ENCODE results near the gene CCDC74A.
"Not testable (repeated sequence)": the region's sequence is repeated elsewhere in the genome, so short reads cannot be mapped to it uniquely, and the experiment has no call there.

Gene CCDC74A

DNA sequence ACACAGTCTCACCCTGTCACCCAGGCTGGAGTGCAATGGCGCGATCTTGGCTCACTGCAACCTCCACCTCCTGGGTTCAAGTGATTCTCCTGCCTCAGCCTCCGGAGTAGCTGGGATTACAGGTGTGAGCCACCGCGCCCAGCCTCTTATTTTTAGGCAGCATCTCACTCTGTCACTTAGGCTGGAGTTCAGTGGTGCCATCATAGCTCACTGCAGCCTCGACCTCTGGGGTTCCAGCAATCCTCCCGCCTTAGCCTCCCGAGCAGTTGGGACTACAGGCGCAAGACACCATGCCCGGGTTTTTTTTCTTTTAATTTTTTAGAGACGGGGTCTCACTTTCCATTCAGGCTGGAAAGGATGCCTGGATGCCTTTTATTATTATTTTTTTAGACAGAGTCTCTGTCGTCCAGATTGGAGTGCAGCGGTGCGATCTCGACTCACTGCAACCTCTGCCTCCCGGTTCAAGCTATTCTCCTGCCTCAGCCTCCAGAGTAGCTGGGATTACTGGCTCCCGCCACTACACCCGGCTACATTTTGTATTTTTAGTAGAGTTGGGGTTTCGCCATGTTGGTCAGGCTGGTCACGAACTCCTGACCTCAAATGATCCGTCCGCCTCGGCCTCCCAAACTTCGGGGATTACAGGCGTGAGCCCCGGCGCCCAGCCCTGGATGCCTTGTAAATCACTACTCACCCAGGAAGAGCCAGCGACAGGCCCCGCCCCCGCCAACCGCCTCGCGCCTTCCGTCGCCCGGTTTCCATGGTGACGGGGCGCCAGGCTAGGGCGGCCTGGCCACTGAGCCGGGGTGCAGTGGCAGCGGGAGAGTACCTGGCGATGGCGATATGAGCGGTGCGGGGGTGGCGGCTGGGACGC is at the start of gene CCDC74A:
CCDC74A (plus strand) TSS at position 758 of the 871 bp plus-strand sequence; CDS start at position 841, 83 bp downstream.
- DNase-seq: peak; percentile 83

DNA sequence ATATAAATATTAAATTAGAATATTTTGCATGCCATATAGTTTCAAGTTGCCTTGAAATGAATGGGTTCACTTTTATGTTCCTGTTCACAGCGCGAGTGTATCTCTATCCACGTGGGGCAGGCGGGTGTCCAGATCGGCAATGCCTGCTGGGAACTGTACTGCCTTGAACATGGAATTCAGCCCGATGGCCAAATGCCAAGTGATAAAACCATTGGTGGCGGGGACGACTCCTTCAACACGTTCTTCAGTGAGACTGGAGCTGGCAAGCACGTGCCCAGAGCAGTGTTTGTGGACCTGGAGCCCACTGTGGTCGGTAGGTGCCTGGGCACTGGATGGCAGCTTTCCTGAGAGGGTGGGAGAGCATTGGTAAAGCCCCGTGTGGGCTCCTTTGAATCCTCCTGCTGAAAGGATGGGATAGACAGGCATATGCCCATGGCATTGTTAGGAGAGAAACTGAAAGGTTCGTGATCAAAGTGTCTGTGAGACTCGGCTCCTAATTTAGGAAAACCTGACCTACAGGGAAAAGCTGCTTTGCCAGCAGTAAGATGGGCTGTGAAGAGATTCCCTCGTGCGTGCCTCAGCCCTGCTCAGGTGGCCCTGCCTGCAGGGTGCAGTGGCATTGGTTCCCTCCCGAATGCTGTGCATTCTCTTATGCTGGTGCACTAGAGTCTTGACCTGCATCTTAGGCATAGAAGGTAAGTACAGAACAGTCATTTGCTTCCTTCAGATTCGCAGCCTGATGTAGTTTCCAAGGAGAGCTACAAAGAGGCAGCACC is 49.4 kb upstream of the CCDC74A start:
- DNase-seq: not testable (repeated sequence)

DNA sequence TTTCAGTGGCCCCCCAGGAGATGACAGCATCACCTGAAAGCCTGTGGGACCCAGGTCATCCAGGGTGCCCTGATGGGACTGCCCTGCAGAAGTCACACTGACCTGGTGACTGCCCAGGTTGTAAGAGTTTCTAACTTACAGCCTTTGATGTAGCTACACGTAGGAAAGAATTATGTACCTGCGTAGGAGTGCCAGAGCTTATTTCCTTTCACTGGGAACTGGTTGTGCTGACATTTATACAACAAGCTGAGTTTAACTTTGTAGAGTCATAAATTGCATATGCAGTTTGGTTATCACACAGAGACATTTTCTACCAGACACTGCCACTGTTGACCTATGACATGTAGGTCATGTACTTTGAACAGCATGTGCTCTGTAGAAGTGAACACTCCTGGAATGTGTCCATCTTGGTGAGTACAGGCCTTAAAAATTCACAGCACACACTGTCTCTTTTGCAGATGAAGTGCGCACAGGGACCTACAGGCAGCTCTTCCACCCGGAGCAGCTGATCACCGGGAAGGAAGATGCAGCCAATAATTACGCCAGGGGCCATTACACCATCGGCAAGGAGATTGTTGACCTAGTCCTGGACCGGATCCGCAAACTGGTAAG is 48.7 kb upstream of the CCDC74A start:
- DNase-seq: not testable (repeated sequence)

DNA sequence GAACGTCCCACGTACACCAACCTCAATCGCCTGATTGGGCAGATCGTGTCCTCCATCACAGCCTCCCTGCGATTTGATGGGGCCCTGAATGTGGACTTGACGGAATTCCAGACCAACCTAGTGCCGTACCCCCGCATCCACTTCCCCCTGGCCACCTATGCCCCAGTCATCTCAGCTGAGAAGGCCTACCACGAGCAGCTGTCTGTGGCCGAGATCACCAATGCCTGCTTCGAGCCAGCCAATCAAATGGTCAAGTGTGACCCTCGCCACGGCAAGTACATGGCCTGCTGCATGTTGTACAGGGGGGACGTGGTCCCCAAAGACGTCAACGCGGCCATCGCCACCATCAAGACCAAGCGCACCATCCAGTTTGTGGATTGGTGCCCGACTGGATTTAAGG is 47.3 kb upstream of the CCDC74A start:
- DNase-seq: not testable (repeated sequence)

DNA sequence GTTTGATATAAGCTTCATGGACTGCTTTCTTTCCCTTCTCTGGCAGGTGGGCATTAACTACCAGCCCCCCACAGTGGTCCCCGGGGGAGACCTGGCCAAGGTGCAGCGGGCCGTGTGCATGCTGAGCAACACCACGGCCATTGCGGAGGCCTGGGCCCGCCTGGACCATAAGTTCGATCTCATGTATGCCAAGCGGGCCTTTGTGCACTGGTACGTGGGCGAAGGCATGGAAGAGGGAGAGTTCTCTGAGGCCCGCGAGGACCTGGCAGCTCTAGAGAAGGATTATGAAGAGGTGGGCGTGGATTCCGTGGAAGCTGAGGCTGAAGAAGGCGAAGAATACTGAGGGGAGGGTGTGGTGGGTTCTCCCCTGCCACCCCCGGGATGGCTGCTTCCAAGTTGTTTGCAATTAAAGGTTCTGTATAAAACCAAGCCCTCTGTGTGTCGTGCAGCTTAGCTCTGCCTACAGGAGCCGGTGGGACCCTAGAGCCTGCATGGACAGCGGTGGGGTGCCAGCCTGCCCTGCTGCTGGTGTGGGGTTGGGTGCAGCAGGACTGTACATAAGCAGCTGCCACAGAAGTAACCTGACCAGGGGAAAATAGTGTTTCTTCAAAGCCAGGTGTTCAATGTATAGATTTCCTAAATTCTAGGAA is 45.1 kb upstream of the CCDC74A start:
- not testable (repeated sequence) for DNase-seq

DNA sequence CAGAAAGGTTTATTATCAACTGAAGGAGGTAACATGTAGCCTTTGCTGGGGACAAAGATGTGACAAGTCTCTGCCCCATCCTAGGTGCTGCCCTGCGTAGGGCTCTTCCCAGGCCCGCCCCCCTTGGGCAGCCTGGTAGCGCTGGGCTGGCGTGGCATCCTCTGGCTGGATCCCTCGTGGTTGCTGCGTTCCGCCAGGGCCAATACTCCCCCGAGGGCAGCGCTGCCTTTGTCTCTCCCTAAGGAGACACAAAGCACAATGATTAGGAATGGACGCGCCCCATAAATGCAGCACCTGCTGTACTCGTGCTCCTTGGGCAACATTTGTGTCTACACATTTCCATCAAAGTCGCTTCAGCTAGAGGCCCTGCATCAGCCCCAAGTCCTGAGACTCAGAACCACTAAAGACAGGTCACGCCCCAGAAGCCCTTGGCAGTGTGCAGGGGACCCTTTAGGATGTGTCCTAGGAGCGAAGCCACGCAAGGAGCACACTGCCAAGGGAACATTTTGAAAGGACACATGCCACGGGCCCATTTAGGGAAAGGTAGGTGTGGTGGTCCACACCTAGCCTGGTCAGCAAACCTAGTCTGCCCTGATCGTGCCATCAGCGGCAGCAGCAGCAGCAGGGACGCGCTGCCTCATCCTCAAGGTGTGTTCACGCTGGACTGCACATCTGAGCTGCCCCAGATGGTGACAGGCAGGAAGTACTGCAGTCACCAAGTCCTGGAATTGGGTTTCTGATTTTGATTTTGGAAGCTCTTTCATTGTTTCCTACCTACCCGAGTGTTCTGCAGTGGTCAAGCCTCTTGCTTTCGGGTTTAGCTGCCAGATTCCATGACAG is 43.5 kb upstream of the CCDC74A start:
- DNase-seq: not testable (repeated sequence)

DNA sequence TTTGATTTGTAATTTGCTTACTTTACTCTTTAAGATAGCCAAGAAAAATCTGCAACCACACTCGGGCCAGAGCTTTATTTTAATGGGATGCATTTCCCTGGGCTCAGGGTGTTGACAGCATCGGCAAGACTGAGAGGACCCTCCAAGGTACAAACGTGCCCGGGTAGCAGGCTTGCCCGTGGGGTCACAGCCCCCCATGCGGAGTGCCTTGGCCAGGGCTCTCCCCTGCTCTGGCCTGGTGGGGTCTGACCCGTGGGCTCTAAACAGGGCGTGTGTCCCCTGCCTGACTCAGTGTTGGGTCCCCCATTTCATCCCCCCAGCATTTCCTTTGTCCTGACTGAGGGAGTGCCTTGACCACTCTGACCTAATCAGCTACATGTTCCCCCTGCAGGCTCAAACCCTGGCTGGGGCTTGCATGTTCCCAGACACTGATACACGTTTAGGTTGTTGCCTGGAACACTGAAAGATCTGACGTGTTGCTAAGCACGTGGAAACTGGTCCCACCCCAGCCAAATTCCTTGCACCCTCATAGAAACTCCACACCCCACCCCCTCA is 42.7 kb upstream of the CCDC74A start:
- DNase-seq: not testable (repeated sequence)

DNA sequence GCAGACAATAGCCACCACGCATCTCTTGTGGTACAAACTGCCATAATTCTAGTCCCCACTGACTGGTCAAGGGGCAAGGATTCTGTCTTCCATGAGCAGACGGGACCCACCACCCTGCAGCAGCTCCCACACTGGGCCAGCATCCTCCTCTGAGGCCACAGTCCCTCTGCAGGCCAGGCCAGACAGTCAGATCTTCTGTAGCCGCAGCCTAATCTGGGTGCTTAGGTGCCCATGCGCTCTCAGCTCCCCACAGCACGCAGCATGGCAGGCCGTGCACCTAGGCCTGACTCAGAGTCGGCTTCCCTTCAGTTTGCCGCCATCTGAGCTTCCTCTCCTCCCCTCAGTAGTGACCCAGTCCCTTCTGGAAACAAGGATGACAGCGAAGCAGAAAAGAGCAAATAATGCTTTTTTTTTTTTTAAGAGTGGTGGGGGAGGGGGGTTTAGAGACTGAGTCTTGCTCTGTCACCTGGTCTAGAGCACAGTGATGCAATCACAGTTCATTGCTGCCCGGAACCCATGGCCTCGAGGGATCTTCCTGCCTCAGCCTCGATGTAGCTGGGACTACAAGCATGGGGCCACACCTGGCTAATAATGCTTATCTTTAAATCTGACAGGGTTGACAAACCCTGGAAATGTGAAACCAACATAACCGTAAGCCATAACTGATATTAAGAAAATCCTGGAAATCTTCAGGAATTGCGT is 41.3 kb upstream of the CCDC74A start:
- not testable (repeated sequence) for DNase-seq

DNA sequence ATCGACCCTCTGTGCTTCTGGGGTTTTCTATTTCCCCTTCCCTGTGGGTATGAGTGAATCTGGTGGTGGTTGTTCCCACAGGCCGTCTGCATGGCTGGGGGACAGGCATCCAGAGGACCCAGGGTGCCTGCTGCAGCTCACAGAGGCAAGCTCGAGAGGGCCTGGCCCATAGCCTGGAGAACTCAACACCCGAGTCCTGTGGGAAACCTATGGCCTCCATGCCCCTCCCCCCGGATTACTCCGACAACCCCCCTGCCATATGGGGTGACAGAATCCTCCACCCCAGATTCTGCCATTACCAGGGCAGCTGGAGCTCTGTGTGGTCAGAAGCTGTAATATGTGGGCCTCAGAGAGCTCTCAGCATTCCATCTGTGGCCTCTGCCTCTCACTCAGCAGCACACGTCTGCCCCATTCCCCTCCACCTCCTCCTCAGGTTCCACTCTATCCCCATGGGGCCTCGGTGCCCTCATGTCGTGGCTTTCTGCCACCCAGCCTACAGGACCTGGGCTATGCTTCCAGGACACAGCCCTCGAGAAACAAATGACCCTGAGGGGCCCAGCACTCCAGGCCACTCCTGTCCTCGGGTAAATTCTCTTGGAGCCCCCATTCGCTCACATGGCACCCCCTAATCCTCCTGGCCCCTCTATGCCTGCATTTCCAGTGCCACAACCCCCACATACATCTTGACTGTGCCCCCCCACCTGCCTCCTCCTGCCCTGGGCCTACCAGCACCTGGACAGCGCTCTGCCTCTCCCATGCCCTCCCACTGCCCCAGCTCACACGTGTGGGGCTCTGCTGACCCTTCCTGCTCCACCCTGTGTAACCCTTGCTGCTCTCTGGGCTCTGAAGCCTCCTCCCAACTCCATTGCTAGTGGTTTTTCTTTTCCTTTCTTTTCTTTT is 39.1 kb upstream of the CCDC74A start:
- no peak for DNase-seq

DNA sequence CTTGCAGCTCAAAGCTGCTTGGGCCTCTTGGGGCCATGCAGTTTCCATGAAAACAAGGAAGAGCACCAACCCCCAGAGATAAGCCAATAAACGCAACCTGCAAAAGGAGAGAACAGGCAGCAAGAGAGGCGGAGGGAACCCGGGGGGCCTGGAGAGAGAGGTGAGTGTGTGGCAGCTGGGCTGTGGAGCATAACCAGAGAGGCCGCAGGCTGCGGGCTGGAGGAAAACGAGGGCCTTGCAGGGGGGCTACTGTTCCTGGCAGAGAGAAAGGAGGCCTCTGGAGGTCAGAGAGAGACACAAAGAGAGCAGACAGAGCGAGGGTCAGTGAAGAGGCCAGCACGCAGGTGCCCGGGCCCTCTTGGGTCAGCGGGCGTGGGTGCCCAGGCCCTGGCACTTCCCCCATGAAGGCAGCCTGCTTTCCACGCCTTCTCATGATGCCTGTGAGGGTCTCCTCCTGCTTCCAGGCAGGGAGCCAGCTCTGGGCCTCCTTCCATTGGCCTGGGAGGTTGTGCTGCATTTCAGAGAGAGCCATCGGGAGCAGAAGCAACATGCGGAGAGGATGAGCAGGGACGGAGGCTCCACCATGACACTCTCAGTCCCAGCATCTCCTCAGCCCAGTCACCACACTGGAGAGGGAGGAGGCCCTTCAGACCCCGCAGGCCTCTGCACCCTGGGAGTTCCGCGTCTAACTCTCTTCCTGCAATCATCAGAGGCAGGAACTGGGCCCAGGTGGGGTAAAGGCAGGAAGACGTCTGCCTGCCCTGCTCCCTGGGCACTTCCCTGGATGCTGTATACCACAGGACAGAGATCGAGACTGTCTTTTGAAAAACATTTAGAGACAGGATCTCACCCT is 36.8 kb upstream of the CCDC74A start:
- DNase-seq: peak; percentile 28

DNA sequence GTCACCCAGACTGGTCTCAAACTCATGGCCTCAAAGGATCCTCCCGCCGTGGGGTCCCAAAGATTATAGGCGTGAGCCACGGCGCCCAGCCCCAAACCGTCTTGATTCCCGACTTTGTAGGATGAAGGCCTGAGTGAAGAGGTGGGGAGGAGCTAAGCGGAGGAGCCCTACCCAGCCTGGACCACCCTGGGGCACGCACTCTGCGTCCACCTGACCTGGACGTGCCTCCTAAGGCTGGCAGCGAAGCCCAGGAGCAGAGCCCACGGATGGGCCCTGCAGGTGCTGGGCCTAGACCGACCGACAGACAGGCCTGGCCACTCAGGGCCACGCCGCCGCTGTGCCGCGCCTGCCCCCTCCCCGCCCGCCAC is 36.2 kb upstream of the CCDC74A start:
- not testable (repeated sequence) for DNase-seq

DNA sequence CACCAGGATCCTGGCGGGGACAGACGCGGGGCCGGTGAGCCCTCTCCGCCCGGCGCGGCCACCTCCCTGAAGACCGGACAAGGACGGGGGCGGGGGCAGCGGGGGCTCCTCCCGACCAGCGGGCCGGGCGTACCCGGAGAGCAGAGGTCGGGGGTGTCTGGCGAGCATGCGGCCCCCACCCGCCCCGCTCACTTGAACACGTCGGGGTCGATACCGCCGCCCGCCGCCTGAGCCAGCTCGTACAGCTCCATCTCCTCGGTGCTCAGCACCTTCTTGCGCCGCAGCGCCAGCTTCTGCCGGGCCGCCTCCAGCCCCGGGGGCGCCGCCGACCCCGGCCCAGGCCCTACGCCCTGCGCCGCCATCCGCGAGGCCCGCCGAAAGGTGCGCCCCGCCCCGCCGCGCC is 35.7 kb upstream of the CCDC74A start, which contains the start of gene MZT2A:
MZT2A (minus strand) TSS at position 383 of the 403 bp plus-strand sequence; CDS start at position 362, 21 bp downstream.
- not testable (repeated sequence) for DNase-seq

DNA sequence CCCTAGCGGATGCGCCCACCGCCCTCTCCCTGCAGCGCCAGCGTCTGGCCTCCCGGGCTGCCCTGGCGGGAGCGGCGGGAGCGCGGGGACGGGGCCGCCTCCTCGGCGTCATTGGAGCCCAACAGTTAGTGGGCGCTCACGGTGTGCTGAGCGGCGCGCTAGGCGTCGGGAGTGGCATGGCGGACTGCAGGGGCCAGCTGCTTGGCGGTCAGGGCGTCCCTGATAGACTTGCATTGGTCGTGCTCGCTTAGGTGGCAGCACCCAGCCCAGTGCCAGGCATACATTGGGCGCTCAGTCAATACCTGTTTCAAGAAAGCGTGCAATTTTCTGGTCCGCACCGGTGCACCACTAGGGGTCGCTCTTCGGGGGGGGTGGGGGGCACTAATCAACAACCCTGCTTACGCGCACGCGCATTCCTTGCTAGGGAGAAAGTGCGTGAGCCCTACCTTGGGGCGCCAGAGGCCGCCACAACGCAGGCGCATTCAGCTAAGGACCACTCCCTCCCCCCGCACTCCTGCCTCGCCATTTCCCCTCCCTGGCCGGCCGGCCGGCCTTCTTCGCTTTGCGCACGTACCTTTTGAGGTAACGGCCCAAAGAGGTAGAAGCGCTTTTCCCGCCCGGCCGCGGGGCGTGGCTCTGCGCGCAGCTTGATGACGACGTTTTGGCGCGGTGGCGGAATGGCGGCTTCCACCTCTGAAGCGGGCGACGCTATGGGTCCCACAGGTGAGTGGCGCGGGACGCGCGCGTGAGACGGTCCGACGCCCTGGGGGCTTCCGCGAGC is 35.1 kb upstream of the CCDC74A start:
- peak; percentile 94 for DNase-seq

DNA sequence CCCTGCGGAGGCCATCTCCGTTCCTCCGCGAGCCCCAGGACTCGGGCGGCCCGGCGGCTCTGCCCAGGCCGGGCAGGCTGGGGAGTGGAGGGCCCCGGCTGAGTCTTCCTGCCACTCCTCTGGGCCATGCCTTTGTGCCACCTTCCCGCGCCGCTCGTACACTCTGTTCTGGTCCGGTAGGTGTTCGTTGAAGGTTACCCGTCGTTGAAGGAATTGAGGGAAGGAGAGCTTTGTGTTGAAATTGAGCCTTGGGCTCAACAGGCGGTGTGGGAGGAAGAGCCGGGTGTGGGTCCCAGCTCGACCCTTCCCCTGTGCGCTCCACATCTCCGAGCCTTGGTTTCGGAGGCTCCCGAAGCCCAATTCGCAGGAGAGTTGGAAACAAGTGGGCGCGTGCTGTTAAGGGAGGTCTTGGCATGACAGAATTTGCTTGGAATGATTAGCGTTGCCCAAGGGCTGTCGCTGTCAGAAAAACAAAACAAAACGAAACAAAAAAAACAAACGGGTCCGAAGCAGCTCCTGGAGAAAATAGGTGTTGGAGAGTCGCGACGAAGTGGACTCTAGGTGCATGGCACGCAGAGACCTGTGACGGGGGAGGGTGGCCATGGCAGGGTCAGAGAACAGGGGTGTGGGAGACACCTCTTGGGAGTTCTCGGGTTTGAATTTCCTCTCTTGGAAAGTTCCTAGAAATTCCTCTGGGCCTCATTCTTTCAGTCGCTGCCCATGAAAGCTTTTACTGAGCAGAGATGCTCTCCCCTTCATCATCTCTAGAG is 34.3 kb upstream of the CCDC74A start:
- DNase-seq: no peak

DNA sequence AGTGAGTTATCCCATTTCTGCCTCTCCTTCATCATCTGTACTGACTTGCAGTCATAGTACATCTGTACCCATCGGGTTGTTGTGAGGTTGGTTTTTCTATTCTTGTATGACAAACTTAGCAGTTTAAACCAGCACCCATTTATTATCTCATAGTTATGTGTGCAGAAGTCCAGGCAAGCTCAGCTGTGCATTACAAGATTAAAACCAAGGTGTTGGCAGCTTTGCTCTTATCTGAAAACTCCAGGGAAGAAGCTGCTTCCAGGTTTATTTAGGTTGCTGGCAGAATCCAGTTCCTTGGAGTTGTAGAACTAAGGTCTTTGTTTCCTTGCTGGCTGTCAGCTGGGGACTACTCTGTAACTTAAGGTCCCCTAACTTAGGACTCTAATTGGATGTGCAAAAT is 32.2 kb upstream of the CCDC74A start:
- not testable (repeated sequence) for DNase-seq

DNA sequence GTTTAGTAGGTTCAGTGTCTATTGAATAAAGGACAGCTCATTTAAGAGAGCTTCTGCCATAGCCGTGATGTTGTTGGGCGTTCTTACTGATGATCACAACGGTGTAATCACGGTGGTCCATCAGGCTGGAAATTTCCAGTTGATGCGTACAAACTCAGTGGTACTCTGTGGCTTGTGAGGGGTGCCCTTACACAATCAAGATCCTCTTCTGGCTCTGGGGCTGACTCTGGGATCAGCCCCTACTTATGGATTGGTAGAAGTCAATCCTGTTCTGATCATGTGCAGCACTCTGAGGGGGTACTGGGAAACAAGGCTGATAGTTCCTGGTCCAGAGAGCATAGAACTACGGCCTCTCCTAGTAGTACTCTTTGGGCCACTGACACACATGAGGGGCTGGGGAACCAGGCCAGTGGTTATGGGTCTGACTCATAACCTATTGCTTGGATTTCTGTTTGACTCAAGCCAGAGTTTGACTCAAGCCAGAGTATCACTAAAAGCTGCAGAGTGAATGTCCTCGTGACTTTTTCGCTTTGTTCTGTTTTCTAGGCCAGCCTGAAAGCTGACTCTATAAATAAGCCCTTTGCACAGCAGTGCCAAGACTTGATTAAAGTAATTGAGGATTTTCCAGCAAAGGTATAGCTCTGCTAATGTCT is 29.2 kb upstream of the CCDC74A start:
- not testable (repeated sequence) for DNase-seq

Measured in CD4-positive, alpha-beta T cell treated with Interleukin-4 for 4 hours (primary cell).